NT2/D1 (cell line): ENCODE measurements around the gene KBTBD8.

Experiments used
- DNase-seq: peaks from one replicate; pipeline ENCODE4 v3.0.0-alpha.2; 2011; ENCODE audit warnings: low read depth, low spot score
- H3K27me3 ChIP-seq: 2 replicates; pipeline ENCODE4 v1.6.0; 2011; ENCODE audit warnings: mild to moderate bottlenecking; ENCODE audit not compliant: insufficient read length, insufficient read depth
- H3K36me3 ChIP-seq: 2 replicates; pipeline ENCODE4 v1.6.1; 2011; ENCODE audit warnings: mild to moderate bottlenecking, low read length, mixed read lengths; ENCODE audit not compliant: insufficient read depth, insufficient read length
- H3K4me1 ChIP-seq: 2 replicates; pipeline ENCODE4 v1.5.1; 2011; ENCODE audit not compliant: insufficient read depth, insufficient read length
- H3K4me3 ChIP-seq: 2 replicates; pipeline ENCODE4 v1.5.1; 2011; ENCODE audit warnings: low read depth; ENCODE audit not compliant: insufficient read length
- H3K9ac ChIP-seq: 2 replicates; pipeline ENCODE4 v1.6.0; 2011; ENCODE audit warnings: low read depth; ENCODE audit not compliant: insufficient read length
- H3K9me3 ChIP-seq: 2 replicates; pipeline ENCODE4 v1.5.1; 2011; ENCODE audit warnings: mild to moderate bottlenecking, low read length; ENCODE audit not compliant: insufficient read depth
- SUZ12 ChIP-seq: IDR thresholded peaks from 2 replicates; pipeline ENCODE4 v1.6.1; 2011; ENCODE audit not compliant: insufficient read length, insufficient read depth; ENCODE audit errors: extremely low read depth
- YY1 ChIP-seq: IDR thresholded peaks from 2 replicates; pipeline ENCODE4 v1.6.1; 2011; ENCODE audit not compliant: insufficient read length, insufficient read depth
- ZNF274 ChIP-seq: IDR thresholded peaks from 2 replicates; pipeline ENCODE4 v1.6.1; 2011; ENCODE audit warnings: mild to moderate bottlenecking, low read depth, low read length

Gene KBTBD8

GRCh38 chr3:66998113-66998903, at the start of gene KBTBD8:
Gene KBTBD8 (plus strand): TSS chr3:66998307. CDS start chr3:66998356, 49 bp downstream.
- DNase-seq: peak; percentile 98
- H3K4me3 ChIP-seq: peak within 1 kb of the TSS; percentile 90
- peaks cover 2% of the 10 kb centered on the region for H3K4me1 ChIP-seq
- TF ChIP-seq ZNF274 (no peak), YY1 (no peak), SUZ12 (no peak)
- peaks cover 11% of the 10 kb centered on the region for H3K36me3 ChIP-seq
- peak within 1 kb of the TSS; percentile 84 for H3K9ac ChIP-seq
- H3K9me3 ChIP-seq: 0 out of 2 replicates have a peak, but pooled peaks cover under 1% of the 10 kb centered on the region
- H3K27me3 ChIP-seq: peaks cover 7% of the 10 kb centered on the region

GRCh38 chr3:66948838-66949237, 49.3 kb upstream of the KBTBD8 start:
- TF ChIP-seq SUZ12: no peak
- no peak for TF ChIP-seq YY1
- TF ChIP-seq ZNF274: no peak
- H3K4me1 ChIP-seq: no peaks in the 10 kb centered on the region
- no peaks in the 10 kb centered on the region for H3K9me3 ChIP-seq
- H3K27me3 ChIP-seq: no peaks in the 10 kb centered on the region
- no peak overlapping the region for H3K9ac ChIP-seq
- no peak overlapping the region for H3K4me3 ChIP-seq
- no peaks in the 10 kb centered on the region for H3K36me3 ChIP-seq
- DNase-seq: no peak

DNA sequence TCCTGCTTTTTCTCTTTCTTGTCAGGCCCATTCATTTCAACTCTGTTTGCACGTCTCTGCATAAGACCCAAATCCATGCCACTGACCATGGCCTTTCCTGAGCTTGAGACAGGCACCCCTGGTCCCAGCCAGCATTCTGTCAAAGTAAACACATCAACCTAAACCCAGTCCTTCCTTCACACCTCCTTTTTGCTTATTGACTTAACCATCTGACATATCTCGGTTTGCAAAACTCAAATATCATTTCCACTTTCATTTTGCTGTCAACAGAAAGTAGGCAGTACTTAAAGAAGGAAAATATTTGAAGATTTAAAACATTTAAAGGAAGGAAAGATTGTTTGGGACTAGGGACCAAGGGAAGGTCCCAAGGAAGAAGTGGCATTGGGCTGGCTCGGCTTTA, 48.2 kb upstream of the KBTBD8 start:
- H3K9ac ChIP-seq: no peak overlapping the region
- no peak for TF ChIP-seq YY1
- TF ChIP-seq ZNF274: no peak
- TF ChIP-seq SUZ12: no peak
- DNase-seq: no peak
- no peaks in the 10 kb centered on the region for H3K36me3 ChIP-seq
- H3K4me1 ChIP-seq: no peaks in the 10 kb centered on the region
- no peaks in the 10 kb centered on the region for H3K9me3 ChIP-seq
- H3K27me3 ChIP-seq: no peaks in the 10 kb centered on the region
- H3K4me3 ChIP-seq: no peak overlapping the region

DNA sequence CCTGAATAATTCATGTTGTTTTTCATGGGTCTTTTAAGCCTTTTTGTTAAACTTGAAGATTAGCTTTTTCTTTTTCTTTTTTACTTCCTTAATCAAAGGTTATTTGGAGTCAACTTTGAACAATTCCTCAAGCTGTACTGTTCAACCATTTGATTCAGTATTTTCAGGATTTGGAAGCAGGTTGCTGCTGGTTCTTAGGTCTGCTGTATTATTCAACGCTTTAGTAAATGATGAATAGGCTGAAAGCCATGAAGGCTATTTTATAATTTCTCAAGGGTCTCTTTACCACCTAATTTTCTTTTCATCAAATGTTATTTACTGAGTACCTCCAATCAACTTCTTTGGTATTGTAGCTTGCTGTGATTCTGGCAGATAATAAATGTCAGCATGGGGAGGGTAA, 45.8 kb upstream of the KBTBD8 start:
- no peaks in the 10 kb centered on the region for H3K36me3 ChIP-seq
- H3K9me3 ChIP-seq: no peaks in the 10 kb centered on the region
- H3K9ac ChIP-seq: no peak overlapping the region
- TF ChIP-seq ZNF274: no peak
- TF ChIP-seq SUZ12: no peak
- TF ChIP-seq YY1: no peak
- no peaks in the 10 kb centered on the region for H3K4me1 ChIP-seq
- no peak overlapping the region for H3K4me3 ChIP-seq
- H3K27me3 ChIP-seq: no peaks in the 10 kb centered on the region
- DNase-seq: no peak

DNA sequence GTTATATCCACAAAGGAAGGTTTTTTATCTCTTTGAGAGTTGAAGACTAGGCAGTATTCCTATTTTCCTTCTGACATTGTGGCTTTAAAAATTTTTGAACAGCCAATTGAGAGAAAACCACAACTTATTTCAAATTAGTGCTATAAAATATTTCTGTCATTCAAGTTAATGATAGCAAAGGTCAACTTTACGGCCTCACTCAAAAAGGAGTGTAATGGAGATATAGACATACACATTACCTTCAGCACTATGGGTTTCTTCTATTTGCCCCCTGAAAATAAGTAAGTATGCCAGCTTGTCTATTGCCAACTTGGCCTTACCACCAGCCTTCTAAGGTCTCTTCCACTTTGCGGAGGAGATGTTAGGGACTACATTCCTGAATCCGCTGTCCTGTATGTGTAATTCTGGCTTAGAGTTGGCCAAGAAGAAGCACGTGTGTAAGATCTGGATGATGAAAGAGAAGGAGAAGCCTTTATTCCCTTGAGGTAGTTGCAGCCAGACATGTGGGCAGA, 44.1 kb upstream of the KBTBD8 start:
- DNase-seq: no peak
- H3K4me3 ChIP-seq: no peak overlapping the region
- no peaks in the 10 kb centered on the region for H3K36me3 ChIP-seq
- H3K27me3 ChIP-seq: no peaks in the 10 kb centered on the region
- H3K9me3 ChIP-seq: no peaks in the 10 kb centered on the region
- no peak overlapping the region for H3K9ac ChIP-seq
- H3K4me1 ChIP-seq: no peaks in the 10 kb centered on the region
- TF ChIP-seq YY1 (no peak), ZNF274 (no peak), SUZ12 (no peak)

- no peak for DNase-seq
- Histone ChIP-seq H3K36me3 (no peaks in the 10 kb centered on the region), H3K4me3 (no peak overlapping the region), H3K27me3 (no peaks in the 10 kb centered on the region), H3K9ac (no peak overlapping the region), H3K9me3 (no peaks in the 10 kb centered on the region), H3K4me1 (no peaks in the 10 kb centered on the region)
- TF ChIP-seq SUZ12 (no peak), ZNF274 (no peak), YY1 (no peak)
Measured at GRCh38 chr3:66956742-66957141, 41.4 kb upstream of the KBTBD8 start.

GRCh38 chr3:66957367-66957766, 40.7 kb upstream of the KBTBD8 start:
- no peaks in the 10 kb centered on the region for H3K27me3 ChIP-seq
- no peak overlapping the region for H3K9ac ChIP-seq
- no peaks in the 10 kb centered on the region for H3K36me3 ChIP-seq
- no peaks in the 10 kb centered on the region for H3K9me3 ChIP-seq
- DNase-seq: no peak
- H3K4me1 ChIP-seq: no peaks in the 10 kb centered on the region
- no peak overlapping the region for H3K4me3 ChIP-seq
- TF ChIP-seq YY1: no peak
- no peak for TF ChIP-seq SUZ12
- TF ChIP-seq ZNF274: no peak

GRCh38 chr3:66958067-66958466, 40.0 kb upstream of the KBTBD8 start:
- no peaks in the 10 kb centered on the region for H3K4me1 ChIP-seq
- no peak overlapping the region for H3K9ac ChIP-seq
- DNase-seq: no peak
- no peak for TF ChIP-seq ZNF274
- no peak for TF ChIP-seq YY1
- TF ChIP-seq SUZ12: no peak
- no peaks in the 10 kb centered on the region for H3K27me3 ChIP-seq
- no peak overlapping the region for H3K4me3 ChIP-seq
- no peaks in the 10 kb centered on the region for H3K36me3 ChIP-seq
- no peaks in the 10 kb centered on the region for H3K9me3 ChIP-seq
